GM21526 (cell line): Measurements from ENCODE around the gene FANK1.

Experiments
- ATAC-seq: cut with Tn5 transposase; IDR thresholded peaks from one replicate; pipeline ENCODE4 v1.9.1; 2021; ENCODE audit warnings: moderate library complexity; ENCODE audit not compliant: unreplicated experiment, low FRiP score

The FANK1 gene

GRCh38 chr10:126057494-126057893 is 161.1 kb downstream of the FANK1 start:
- ATAC-seq: no peak

GRCh38 chr10:126058104-126058503 is 161.7 kb downstream of the FANK1 start:
- no peak for ATAC-seq

- ATAC-seq: no peak
Observed at GRCh38 chr10:126058507-126058906, 162.1 kb downstream of the FANK1 start.
